Naive thymus-derived CD4-positive, alpha-beta T cell (primary cell): ENCODE data around the gene IL21R. TPM values are rescaled to one million over a fixed set of nuclear protein-coding genes. Genes with fewer than 3 reads are reported as not detected.

Experiments used
- ATAC-seq: fragments of 150-1000 bp; cut with Tn5 transposase; 2 replicates; pipeline ENCODE4 v1.10.0; 2021; ENCODE audit warnings: mild to moderate bottlenecking, moderate library complexity
- CTCF ChIA-PET: fragments of 350-600 bp; sonication (Branson Sonifier 250); formaldehyde crosslinking; loops from one replicate; lab custom pipeline; 2021; ENCODE audit warnings: antibody characterized with exemption; lab: Charles Lee
- POLR2A ChIA-PET: fragments of 350-600 bp; sonication (Branson Sonifier 250); formaldehyde crosslinking; loops from one replicate; lab custom pipeline; 2021; ENCODE audit warnings: antibody characterized with exemption, inconsistent platforms; lab: Charles Lee
- DNase-seq, 9 donors: peaks; one replicate each; pipeline versions ENCODE4 v3.0.0 to v3.0.0-alpha.2; 2020 to 2022; ENCODE audit warnings: mixed read lengths in 1 of 9
- H3K27ac ChIP-seq: one replicate; pipeline ENCODE4 v1.7.0; 2013; ENCODE audit warnings: mild to moderate bottlenecking, low read depth, low read length, moderate library complexity
- H3K27me3 ChIP-seq, 2 donors: one replicate each; pipeline ENCODE4 v1.7.0; 2013; ENCODE audit warnings: low read length in 2 of 2, mild to moderate bottlenecking in 2 of 2, moderate library complexity in 2 of 2; ENCODE audit not compliant: control insufficient read depth in 2 of 2, insufficient read depth in 2 of 2
- H3K36me3 ChIP-seq, 3 experiments: 1 replicate in 2 of 3; 2 replicates in 1 of 3; pipeline ENCODE4 v1.7.0; 2013; ENCODE audit warnings: low read length in 3 of 3, mild to moderate bottlenecking in 3 of 3, moderate library complexity in 1 of 3; ENCODE audit not compliant: insufficient read depth in 3 of 3, control insufficient read depth in 2 of 3
- H3K4me1 ChIP-seq, 2 donors: one replicate each; pipeline ENCODE4 v1.7.0; 2013; ENCODE audit warnings: low read length in 2 of 2, mild to moderate bottlenecking in 2 of 2, moderate library complexity in 1 of 2; ENCODE audit not compliant: control insufficient read depth in 2 of 2, insufficient read depth in 2 of 2
- H3K4me3 ChIP-seq: 2 replicates; pipeline ENCODE4 v1.7.0; 2013; ENCODE audit warnings: mild to moderate bottlenecking, low read length
- H3K9me3 ChIP-seq, 3 experiments: 1 replicate in 2 of 3; 2 replicates in 1 of 3; pipeline ENCODE4 v1.7.0; 2013; ENCODE audit warnings: low read length in 3 of 3; ENCODE audit not compliant: control insufficient read depth in 2 of 3
- H3K27ac Mint-ChIP-seq, 9 donors: one replicate each; pipeline ENCODE4 v1.8.0; 2020 to 2022; ENCODE audit warnings: mixed read lengths in 9 of 9, mild to moderate bottlenecking in 8 of 9, moderate library complexity in 5 of 9, inconsistent platforms in 2 of 9
- H3K27me3 Mint-ChIP-seq, 5 donors: one replicate each; pipeline ENCODE4 v1.8.0; 2021 to 2022; ENCODE audit warnings: mixed read lengths in 5 of 5, mild to moderate bottlenecking in 1 of 5
- H3K36me3 Mint-ChIP-seq, 5 donors: one replicate each; pipeline ENCODE4 v1.8.0; 2020 to 2022; ENCODE audit warnings: mixed read lengths in 5 of 5, mild to moderate bottlenecking in 3 of 5, inconsistent platforms in 1 of 5
- H3K4me1 Mint-ChIP-seq, 7 donors: one replicate each; pipeline ENCODE4 v1.8.0; 2020 to 2022; ENCODE audit warnings: mixed read lengths in 7 of 7, mild to moderate bottlenecking in 3 of 7, inconsistent platforms in 1 of 7
- H3K4me3 Mint-ChIP-seq, 10 donors: one replicate each; pipeline ENCODE4 v1.8.0; 2020 to 2022; ENCODE audit warnings: mild to moderate bottlenecking in 10 of 10, mixed read lengths in 10 of 10, moderate library complexity in 6 of 10, inconsistent platforms in 2 of 10
- H3K9me3 Mint-ChIP-seq, 11 donors: one replicate each; pipeline ENCODE4 v1.8.0; 2020 to 2022; ENCODE audit warnings: mixed read lengths in 11 of 11, mild to moderate bottlenecking in 4 of 11, inconsistent platforms in 1 of 11, moderate library complexity in 1 of 11
- intact Hi-C, 2 donors: fragments of 100-400 bp; cut with micrococcal nuclease; formaldehyde crosslinking; loops; one replicate each; pipeline ENCODE4 v1.15.1; 2023
- polyA plus RNA-seq, 2 donors: library from polyadenylated mRNA; unstranded; fragments of 300-500 nt; fragmentation: Illumina TruSeq; gene quantifications; one replicate each; pipeline ENCODE4 v1.2.3, GENCODE V29; 2021
- total RNA-seq, 6 experiments: library from RNA in 5 of 6; stranded (reverse) in 5 of 6; gene quantifications; 1 replicate in 5 of 6; 2 replicates in 1 of 6; pipeline ENCODE4 v1.2.3 and lab custom pipeline; 2021 to 2026

Gene IL21R
- total and polyA plus RNA-seq, 7 experiments from 2014 or later: 24.6 to 52.1 (median 37.1) TPM

DNA sequence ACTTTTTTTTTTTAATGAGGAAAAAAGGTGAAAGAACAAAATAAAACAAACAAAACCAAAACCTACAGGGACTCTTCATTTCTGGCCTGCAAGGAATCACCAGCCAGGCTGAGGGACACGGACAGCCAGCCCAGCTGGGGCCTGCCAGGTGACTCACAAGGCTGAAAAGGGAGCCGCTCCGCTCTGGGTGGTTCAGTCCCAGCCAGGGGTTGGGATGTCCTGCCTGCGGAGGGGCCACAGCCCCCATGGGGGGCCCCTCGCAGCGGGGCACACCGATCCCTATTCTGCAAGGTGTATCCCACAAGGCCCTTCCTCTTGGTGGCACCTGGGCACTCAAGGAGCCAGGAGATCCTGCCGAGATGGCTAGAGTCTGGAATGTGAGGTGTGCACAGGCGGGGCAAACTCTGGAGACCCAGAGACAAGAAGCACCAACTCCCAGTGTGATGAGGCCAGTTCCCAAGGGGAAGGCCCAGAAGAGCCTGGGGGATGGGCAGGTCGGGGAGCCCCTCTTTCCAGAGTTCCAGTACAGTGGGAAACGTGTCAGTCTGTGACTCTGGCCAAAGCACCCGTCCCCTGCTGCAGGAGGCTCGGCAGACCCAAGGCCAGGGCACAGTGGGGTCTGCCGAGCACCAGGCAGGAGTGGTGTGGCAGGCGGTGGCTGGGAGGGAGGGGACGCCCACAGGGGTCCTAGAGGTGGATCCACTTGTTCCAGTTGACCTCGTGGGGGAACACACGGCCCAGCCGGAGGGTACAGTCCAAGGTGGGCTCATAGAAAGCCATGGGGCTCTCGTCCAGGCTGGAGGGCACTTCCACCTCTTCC is 58.9 kb downstream of the IL21R start:
- Mint-ChIP-seq H3K27ac (peak overlapping the region in 8 of 9 donors; percentile 9 to 89 (median 55)), H3K9me3 (peaks cover 0 to 2% (median 0%) of the 10 kb centered on the region in 11 donors), H3K36me3 (peaks cover 0 to 17% (median 14%) of the 10 kb centered on the region in 5 donors), H3K4me3 (no peak overlapping the region), H3K27me3 (no peaks in the 10 kb centered on the region), H3K4me1 (peaks cover 28 to 74% (median 46%) of the 10 kb centered on the region in 7 donors)
- Histone ChIP-seq H3K27ac (no peak overlapping the region), H3K36me3 (peaks cover 0 to 46% (median 0%) of the 10 kb centered on the region in 3 experiments), H3K4me3 (no peak overlapping the region), H3K27me3 (no peaks in the 10 kb centered on the region), H3K9me3 (no peaks in the 10 kb centered on the region), H3K4me1 (peaks cover 46 to 64% of the 10 kb centered on the region in 2 donors)
- DNase-seq: no peak
- ATAC-seq: no peak
- ChIA-PET CTCF (interaction anchor here (1.2 to 3.0 kb wide), 3 partner anchors 34 to 282 kb away, joined by 3 to 11 read pairs (median 3); no protein-coding TSS in a partner anchor), POLR2A (no interaction called here)
- intact Hi-C loops: no loop called here

DNA sequence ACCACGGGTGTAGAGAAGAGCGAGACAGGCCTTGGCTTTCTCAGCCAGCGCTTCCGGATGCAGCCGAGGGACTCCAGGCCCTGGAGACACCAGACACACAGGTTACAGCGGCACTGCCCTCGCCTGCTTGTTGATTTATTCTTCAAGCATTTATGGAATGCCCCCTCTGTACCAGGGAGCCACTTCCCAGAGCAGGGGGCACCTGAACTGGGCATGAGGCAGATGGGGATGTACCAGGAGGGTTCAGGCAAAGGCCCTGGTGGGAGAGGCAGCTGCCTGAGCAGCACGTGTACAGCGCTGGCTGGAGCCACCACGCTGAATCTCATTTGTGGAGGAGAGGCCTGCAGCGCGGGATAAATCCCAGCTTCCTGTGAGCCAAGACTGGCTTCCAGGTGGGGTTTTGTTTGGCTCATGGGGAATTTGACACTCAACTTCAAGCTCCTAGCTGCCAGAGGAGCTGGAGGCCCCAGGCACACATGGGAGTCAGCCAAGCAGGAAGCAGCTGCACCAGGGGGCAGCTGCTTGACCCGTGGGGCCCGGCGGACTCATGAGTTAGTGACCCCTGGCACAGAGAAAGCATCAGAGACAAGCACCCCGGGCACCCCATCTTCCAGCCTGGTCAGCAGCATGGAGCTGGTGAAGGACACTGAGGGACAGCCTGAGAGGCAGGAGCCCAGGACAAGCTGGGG is 59.7 kb downstream of the IL21R start:
- peaks cover 6 to 25% (median 21%) of the 10 kb centered on the region in 5 donors for H3K36me3 Mint-ChIP-seq
- H3K9me3 Mint-ChIP-seq: peaks cover 0 to 2% (median 0%) of the 10 kb centered on the region in 11 donors
- peak overlapping the region in 8 of 9 donors; percentile 16 to 64 (median 44) for H3K27ac Mint-ChIP-seq
- ChIA-PET POLR2A (interaction anchor here (1.2 to 2.8 kb wide), 3 partner anchors 15 to 227 kb away, joined by 3 to 12 read pairs (median 4); no protein-coding TSS in a partner anchor), CTCF (interaction anchor here (0.8 to 1.5 kb wide), 2 partner anchors 9 to 11 kb away, joined by 3 to 5 read pairs; no protein-coding TSS in a partner anchor)
- DNase-seq: no peak
- H3K4me3 ChIP-seq: no peak overlapping the region
- peaks cover 24 to 75% (median 39%) of the 10 kb centered on the region in 7 donors for H3K4me1 Mint-ChIP-seq
- peaks cover 0 to 52% (median 0%) of the 10 kb centered on the region in 3 experiments for H3K36me3 ChIP-seq
- peaks cover 40 to 60% of the 10 kb centered on the region in 2 donors for H3K4me1 ChIP-seq
- intact Hi-C loops: no loop called here
- no peak overlapping the region for H3K27ac ChIP-seq
- no peaks in the 10 kb centered on the region for H3K27me3 ChIP-seq
- no peak for ATAC-seq
- H3K4me3 Mint-ChIP-seq: no peak overlapping the region
- H3K9me3 ChIP-seq: no peaks in the 10 kb centered on the region
- H3K27me3 Mint-ChIP-seq: no peaks in the 10 kb centered on the region

DNA sequence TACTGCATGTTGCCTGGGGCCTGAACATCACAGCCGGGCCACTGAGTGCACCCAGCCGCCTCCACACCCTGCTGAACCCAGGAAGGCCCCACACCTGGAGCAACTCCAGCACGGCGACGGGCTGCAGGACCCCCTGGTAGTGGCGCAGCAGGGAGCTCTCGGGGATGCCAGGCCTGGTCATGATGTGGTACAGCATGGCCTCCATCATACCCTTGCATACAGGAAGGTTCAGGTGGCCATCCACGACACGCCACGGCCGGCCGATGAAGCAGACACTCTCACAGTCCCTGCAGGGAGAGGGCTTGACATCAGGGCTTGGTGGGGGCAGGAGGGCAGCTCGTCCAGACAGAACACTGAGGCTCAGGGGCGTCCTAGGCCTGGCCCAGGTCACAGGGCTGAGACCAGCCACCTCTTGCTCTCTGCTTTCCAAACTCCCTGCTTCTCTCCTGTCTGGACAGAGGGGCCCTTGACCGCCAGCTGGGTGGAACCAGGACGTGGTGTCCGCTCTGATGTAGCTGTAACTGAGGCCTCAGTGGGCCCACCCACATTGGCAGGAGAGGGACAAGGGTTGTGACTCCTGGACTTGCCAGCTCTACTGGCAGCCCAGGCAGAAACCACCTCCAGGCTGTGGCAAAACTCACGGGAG is 60.3 kb downstream of the IL21R start:
- Mint-ChIP-seq H3K9me3 (peaks cover 0 to 2% (median 0%) of the 10 kb centered on the region in 11 donors), H3K36me3 (peaks cover 12 to 32% (median 22%) of the 10 kb centered on the region in 5 donors), H3K27me3 (no peaks in the 10 kb centered on the region), H3K4me3 (peak overlapping the region in 1 of 10 donors; percentile 75), H3K27ac (peak overlapping the region in 7 of 9 donors; percentile 2 to 94 (median 72)), H3K4me1 (peaks cover 17 to 68% (median 33%) of the 10 kb centered on the region in 7 donors)
- intact Hi-C loops: no loop called here
- Histone ChIP-seq H3K9me3 (no peaks in the 10 kb centered on the region), H3K36me3 (peaks cover 0 to 58% (median 4%) of the 10 kb centered on the region in 3 experiments), H3K4me3 (no peak overlapping the region), H3K4me1 (peaks cover 33 to 53% of the 10 kb centered on the region in 2 donors), H3K27ac (peak overlapping the region; percentile 59), H3K27me3 (no peaks in the 10 kb centered on the region)
- ATAC-seq (no peak), DNase-seq (no peak)
- CTCF ChIA-PET: interaction anchor here (0.6 to 1.5 kb wide), 4 partner anchors 10 to 282 kb away, joined by 3 to 5 read pairs (median 3); no protein-coding TSS in a partner anchor
- POLR2A ChIA-PET: interaction anchor here (0.7 to 2.8 kb wide), 6 partner anchors 10 to 228 kb away, joined by 3 to 12 read pairs (median 4); no protein-coding TSS in a partner anchor

DNA sequence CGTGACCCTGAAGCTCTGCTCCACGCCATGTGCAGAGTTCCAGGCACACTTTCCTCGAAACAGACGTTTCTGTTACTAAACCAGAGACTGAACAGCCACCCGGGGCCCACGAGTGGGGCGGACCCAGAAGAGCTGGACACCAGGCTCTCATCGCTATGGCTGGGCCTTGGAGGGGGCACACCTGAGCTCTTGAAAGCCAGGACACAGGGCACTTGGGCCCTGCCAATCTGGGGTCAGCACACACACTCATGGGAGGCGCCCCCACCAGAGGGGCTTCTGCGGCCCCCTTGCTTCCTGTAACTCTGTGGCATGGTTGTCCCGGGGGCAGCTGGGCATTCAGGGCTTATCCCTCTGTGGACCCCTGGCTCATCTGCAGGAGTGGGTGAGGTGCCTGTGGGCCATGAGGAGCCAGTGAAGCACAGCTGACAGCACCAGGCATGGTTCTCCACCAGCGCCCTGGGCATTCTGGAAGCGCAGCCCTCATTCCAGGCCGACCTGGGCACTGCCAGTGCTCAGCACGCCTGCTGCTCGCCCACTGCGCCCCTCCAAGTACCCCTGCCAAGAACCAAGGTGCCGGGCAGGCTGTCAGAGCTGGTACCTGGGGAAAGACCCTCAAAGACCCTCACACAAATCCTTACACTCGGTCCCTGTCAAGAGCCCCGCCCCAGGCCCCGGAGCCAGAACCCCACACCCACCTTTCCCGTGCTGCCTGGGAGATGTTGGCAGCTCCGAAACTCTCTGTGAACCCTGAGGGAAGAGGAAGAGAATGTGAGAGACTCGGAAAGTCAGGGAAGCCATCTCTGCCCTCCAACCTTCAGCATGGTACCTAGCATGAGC is 61.1 kb downstream of the IL21R start:
- H3K4me1 ChIP-seq: peaks cover 30 to 51% of the 10 kb centered on the region in 2 donors
- intact Hi-C loops: loop anchor here in 1 of 2 donors (1.0 kb wide), 2 partner anchors 13 to 17 kb away; no protein-coding TSS in a partner anchor
- POLR2A ChIA-PET: interaction anchor here (0.7 to 2.8 kb wide), 7 partner anchors 11 to 259 kb away, joined by 3 to 12 read pairs (median 4); partner anchors contain the start of gene KDM8
- H3K36me3 Mint-ChIP-seq: peaks cover 19 to 39% (median 25%) of the 10 kb centered on the region in 5 donors
- DNase-seq: no peak
- CTCF ChIA-PET: interaction anchor here (0.6 to 1.5 kb wide), 5 partner anchors 12 to 283 kb away, joined by 3 to 7 read pairs (median 3); no protein-coding TSS in a partner anchor
- no peak for ATAC-seq
- H3K36me3 ChIP-seq: peaks cover 4 to 66% (median 5%) of the 10 kb centered on the region in 3 experiments
- H3K4me3 ChIP-seq: peak overlapping the region; percentile 20
- peaks cover 0 to 2% (median 0%) of the 10 kb centered on the region in 11 donors for H3K9me3 Mint-ChIP-seq
- H3K4me3 Mint-ChIP-seq: peak overlapping the region in 9 of 10 donors; percentile 12 to 75 (median 69)
- peaks cover 15 to 66% (median 31%) of the 10 kb centered on the region in 7 donors for H3K4me1 Mint-ChIP-seq
- no peaks in the 10 kb centered on the region for H3K27me3 ChIP-seq
- peak overlapping the region; percentile 59 for H3K27ac ChIP-seq
- no peaks in the 10 kb centered on the region for H3K27me3 Mint-ChIP-seq
- no peaks in the 10 kb centered on the region for H3K9me3 ChIP-seq
- peak overlapping the region; percentile 74 to 96 (median 93) for H3K27ac Mint-ChIP-seq

DNA sequence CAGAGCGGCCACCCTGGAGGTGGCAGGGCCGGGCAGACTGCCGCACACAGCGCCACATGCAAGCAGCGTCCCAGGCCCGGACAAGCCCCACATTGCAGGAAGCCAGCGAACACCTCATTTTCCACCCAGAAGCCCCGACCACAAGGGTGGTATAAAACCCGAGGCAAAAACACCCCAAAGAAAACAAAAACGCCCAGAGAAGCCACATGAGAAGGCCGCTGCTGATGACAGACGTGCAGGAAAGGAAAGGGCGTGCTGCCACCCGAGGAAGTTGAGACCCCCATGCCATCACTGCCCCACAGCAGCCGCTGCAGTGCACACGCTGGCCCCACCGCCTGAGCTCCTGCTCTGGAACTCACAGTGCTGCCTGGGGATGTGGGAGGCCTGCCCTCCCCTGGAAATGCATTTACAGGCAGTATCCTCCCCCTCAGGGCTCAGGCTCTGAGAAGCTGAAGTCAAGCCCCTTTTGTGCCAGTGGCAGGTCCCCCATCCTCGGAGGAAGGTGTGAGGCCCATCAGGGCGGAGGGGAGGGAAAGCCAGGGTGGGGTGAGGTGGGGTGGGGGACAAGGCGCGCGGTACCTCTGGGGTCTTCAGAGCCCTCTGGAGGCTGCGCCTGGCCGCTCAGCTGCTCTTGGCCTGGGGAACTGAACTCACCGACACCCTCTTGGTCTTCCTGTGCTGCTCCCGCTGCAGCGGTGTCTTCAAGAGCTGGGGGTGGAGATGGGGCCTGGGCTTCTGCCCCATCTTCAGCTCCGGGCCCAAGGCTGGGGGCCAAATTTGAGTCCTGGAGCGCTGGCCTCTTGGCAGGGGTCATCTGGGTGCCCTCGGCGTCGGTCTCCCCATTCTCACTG is 62.0 kb downstream of the IL21R start:
- POLR2A ChIA-PET: interaction anchor here (0.6 to 2.8 kb wide), 5 partner anchors 95 to 268 kb away, joined by 3 to 12 read pairs (median 4); partner anchors contain the start of gene KDM8
- Histone ChIP-seq H3K27ac (peak overlapping the region; percentile 59), H3K4me1 (peaks cover 30 to 51% of the 10 kb centered on the region in 2 donors), H3K9me3 (no peaks in the 10 kb centered on the region), H3K36me3 (peaks cover 5 to 75% (median 8%) of the 10 kb centered on the region in 3 experiments), H3K27me3 (no peaks in the 10 kb centered on the region), H3K4me3 (peak overlapping the region; percentile 40)
- Mint-ChIP-seq H3K4me3 (peak overlapping the region; percentile 12 to 75 (median 68)), H3K9me3 (peaks cover 0 to 2% (median 0%) of the 10 kb centered on the region in 11 donors), H3K4me1 (peaks cover 13 to 59% (median 31%) of the 10 kb centered on the region in 7 donors), H3K27ac (peak overlapping the region; percentile 74 to 96 (median 93)), H3K27me3 (no peaks in the 10 kb centered on the region), H3K36me3 (peaks cover 24 to 48% (median 27%) of the 10 kb centered on the region in 5 donors)
- CTCF ChIA-PET: interaction anchor here (0.9 to 1.3 kb wide), 5 partner anchors 96 to 284 kb away, joined by 3 to 7 read pairs (median 3); no protein-coding TSS in a partner anchor
- ATAC-seq (peak; percentile 74), DNase-seq (peak in 7 of 9 donors; percentile 53 to 77 (median 65))
- intact Hi-C loops: loop anchor here in 1 of 2 donors (1.0 to 2.0 kb wide), 3 partner anchors 14 to 87 kb away; partner anchors contain the start of gene KATNIP
